Measurements from ENCODE around the gene MAGIX.

DNA sequence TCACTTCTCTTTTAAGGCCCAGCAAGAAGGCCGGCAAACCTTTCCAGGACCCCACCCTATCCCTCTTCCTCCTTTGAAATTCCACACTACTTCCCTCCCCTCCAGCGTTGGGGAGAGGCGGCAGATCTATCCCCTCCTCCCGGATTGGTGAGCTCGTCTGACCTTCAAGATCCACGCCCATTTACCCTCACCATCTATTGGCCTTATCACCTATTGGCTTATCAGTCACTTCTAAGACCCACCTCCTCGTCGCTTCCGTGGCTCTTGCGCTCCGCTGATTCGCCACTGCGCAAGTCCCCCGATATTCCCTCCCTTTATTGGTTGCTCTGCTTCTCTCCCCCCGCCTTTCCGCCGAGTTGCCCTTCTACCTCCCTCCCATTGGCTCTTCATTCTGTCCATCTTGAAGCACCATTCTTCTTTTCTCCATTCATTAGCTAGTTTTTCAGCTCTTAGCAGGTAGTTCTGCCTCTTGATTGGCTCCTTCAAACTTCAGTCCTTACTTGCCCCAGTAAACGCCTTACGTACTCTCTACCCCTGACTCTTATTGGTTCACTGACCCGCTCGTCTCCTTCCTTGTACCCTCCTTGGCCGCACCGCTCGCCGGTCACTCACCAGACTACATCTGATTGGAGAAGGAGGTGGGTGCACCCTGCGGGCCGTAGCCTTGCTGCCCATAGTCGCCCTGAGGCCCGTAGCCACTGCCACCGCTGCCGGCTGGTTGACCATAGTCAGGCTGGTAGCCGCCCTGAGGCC is 28.4 kb downstream of the MAGIX start:
- TF ChIP-seq, protein P1, sequence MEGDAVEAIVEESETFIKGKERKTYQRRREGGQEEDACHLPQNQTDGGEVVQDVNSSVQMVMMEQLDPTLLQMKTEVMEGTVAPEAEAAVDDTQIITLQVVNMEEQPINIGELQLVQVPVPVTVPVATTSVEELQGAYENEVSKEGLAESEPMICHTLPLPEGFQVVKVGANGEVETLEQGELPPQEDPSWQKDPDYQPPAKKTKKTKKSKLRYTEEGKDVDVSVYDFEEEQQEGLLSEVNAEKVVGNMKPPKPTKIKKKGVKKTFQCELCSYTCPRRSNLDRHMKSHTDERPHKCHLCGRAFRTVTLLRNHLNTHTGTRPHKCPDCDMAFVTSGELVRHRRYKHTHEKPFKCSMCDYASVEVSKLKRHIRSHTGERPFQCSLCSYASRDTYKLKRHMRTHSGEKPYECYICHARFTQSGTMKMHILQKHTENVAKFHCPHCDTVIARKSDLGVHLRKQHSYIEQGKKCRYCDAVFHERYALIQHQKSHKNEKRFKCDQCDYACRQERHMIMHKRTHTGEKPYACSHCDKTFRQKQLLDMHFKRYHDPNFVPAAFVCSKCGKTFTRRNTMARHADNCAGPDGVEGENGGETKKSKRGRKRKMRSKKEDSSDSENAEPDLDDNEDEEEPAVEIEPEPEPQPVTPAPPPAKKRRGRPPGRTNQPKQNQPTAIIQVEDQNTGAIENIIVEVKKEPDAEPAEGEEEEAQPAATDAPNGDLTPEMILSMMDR (conservative IDR thresholded peaks at IDR 0.05; ENCODE audit: low read depth in 2 of 2) = no peak
- TF ChIP-seq EZH2 (IDR thresholded peaks at IDR 0.05; ENCODE audit: low read depth, unreplicated experiment) = no peak
- TF ChIP-seq, protein P2, sequence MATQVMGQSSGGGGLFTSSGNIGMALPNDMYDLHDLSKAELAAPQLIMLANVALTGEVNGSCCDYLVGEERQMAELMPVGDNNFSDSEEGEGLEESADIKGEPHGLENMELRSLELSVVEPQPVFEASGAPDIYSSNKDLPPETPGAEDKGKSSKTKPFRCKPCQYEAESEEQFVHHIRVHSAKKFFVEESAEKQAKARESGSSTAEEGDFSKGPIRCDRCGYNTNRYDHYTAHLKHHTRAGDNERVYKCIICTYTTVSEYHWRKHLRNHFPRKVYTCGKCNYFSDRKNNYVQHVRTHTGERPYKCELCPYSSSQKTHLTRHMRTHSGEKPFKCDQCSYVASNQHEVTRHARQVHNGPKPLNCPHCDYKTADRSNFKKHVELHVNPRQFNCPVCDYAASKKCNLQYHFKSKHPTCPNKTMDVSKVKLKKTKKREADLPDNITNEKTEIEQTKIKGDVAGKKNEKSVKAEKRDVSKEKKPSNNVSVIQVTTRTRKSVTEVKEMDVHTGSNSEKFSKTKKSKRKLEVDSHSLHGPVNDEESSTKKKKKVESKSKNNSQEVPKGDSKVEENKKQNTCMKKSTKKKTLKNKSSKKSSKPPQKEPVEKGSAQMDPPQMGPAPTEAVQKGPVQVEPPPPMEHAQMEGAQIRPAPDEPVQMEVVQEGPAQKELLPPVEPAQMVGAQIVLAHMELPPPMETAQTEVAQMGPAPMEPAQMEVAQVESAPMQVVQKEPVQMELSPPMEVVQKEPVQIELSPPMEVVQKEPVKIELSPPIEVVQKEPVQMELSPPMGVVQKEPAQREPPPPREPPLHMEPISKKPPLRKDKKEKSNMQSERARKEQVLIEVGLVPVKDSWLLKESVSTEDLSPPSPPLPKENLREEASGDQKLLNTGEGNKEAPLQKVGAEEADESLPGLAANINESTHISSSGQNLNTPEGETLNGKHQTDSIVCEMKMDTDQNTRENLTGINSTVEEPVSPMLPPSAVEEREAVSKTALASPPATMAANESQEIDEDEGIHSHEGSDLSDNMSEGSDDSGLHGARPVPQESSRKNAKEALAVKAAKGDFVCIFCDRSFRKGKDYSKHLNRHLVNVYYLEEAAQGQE (IDR thresholded peaks at IDR 0.05; ENCODE audit: unreplicated experiment) = no peak
- peak; percentile 87 for TF ChIP-seq POLR2AphosphoS5 (IDR thresholded peaks at IDR 0.05; ENCODE audit: low read depth)
- TF ChIP-seq JUNB (IDR thresholded peaks at IDR 0.05; ENCODE audit: unreplicated experiment) = no peak
- no peak for TF ChIP-seq EZH2phosphoT487 (IDR thresholded peaks at IDR 0.05; ENCODE audit: unreplicated experiment)
- TF ChIP-seq, protein P3, sequence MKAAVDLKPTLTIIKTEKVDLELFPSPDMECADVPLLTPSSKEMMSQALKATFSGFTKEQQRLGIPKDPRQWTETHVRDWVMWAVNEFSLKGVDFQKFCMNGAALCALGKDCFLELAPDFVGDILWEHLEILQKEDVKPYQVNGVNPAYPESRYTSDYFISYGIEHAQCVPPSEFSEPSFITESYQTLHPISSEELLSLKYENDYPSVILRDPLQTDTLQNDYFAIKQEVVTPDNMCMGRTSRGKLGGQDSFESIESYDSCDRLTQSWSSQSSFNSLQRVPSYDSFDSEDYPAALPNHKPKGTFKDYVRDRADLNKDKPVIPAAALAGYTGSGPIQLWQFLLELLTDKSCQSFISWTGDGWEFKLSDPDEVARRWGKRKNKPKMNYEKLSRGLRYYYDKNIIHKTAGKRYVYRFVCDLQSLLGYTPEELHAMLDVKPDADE (IDR thresholded peaks at IDR 0.05) = no peak
- TF ChIP-seq CREB1 (CRISPR knock-in tag; IDR thresholded peaks at IDR 0.05; ENCODE audit: low read depth) = peak; percentile 84
